ENCODE measurements around the gene DCLK1. TPM values are rescaled to one million over a fixed set of nuclear protein-coding genes. Genes with fewer than 3 reads are reported as not detected.

The DCLK1 gene
- total and polyA plus RNA-seq, 10 of the 15 experiments (the other 5 are each of a cell fraction or from before 2014, with no cell fraction given), result not detected

DNA sequence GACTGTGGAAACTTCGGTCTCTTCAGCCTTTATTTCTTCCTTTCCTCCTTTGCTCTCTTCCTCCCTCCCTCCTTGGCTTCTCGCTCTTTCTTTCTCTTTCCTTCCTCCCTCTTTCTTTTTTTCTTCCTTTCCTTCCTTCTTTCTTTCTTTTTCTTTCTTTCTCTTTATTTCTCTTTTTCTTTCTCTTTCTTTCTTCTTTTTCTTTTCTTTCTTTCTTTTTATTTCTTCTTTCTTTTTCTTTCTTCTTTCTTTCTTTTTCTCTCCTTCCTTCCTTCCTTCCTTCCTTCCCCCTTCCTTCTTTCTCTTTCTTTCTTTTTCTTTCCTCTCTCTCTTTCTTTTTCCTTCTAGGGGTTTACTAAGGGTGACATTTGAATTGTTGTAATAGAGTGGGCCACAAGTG, 364.5 kb downstream of the DCLK1 start:
- no peaks in the 10 kb centered on the region; the same call in 2 of the 3 replicates for H3K9me3 ChIP-seq (replicated peaks; ENCODE audit: control insufficient read depth, insufficient read depth, low read length)
- ChIA-PET RAD21 (ENCODE audit: unreplicated experiment) (no interaction called here), POLR2A (no interaction called here), SMC1A (ENCODE audit: uncharacterized antibody, unreplicated experiment) (no interaction called here), CTCF (no interaction called here)
- no peak for ATAC-seq
- intact Hi-C loops (cut with micrococcal nuclease; ENCODE audit: unreplicated experiment) (no loop called here), in situ Hi-C loops (cut with MboI) (no loop called here)
- H3K36me3 ChIP-seq (ENCODE audit: control insufficient read depth in 2 of 2, insufficient read depth in 2 of 2, low read length in 1 of 2), result no peaks in the 10 kb centered on the region
- H4K20me1 ChIP-seq (ENCODE audit: control insufficient read depth, insufficient read depth), result no peaks in the 10 kb centered on the region
- DNase-seq (ENCODE audit: low read depth, low spot score), result no peak
- BruUV-seq (replicated peaks), result no TSS peak
- no peaks in the 10 kb centered on the region for H3K79me2 ChIP-seq (ENCODE audit: control insufficient read depth, insufficient read depth, low read length)
- FAIRE-seq, result no peak
- H3K4me1 ChIP-seq (ENCODE audit: control insufficient read depth, insufficient read depth, low read length), result no peaks in the 10 kb centered on the region
- H3K4me3 ChIP-seq, result no peak overlapping the region
- H3K9ac ChIP-seq (ENCODE audit: control insufficient read depth, insufficient read depth, low read length), result no peak overlapping the region
- H3K4me2 ChIP-seq (ENCODE audit: control insufficient read depth, insufficient read depth), result no peak overlapping the region
- TF ChIP-seq NKRF (conservative IDR thresholded peaks at IDR 0.05) (no peak), NFIC (IDR thresholded peaks at IDR 0.05; ENCODE audit: low read depth, low read length) (no peak), MYC (IDR thresholded peaks at IDR 0.05; ENCODE audit: insufficient read depth, insufficient read length, insufficient replicate concordance, low read length, severe bottlenecking) (no peak), HDGF (IDR thresholded peaks at IDR 0.05) (no peak), EP300 (IDR thresholded peaks at IDR 0.05; ENCODE audit: borderline replicate concordance in 1 of 2, control insufficient read depth in 1 of 2, low read depth in 2 of 2, low read length in 2 of 2) (no peak), BHLHE40 (IDR thresholded peaks at IDR 0.05; ENCODE audit: borderline replicate concordance in 1 of 2, low read depth in 2 of 2, low read length in 1 of 2) (no peak), SIN3A (IDR thresholded peaks at IDR 0.05; ENCODE audit: low read depth, low read length) (no peak), PAX8 (IDR thresholded peaks at IDR 0.05) (no peak), SUPT20H (IDR thresholded peaks at IDR 0.05; ENCODE audit: borderline replicate concordance, control insufficient read depth, low read depth, low read length) (no peak), GABPA (IDR thresholded peaks at IDR 0.05; ENCODE audit: low read depth) (no peak), NR2C2 (IDR thresholded peaks at IDR 0.05; ENCODE audit: borderline replicate concordance, control insufficient read depth, insufficient read length, low read depth) (no peak), ZNF592 (IDR thresholded peaks at IDR 0.05) (no peak), BRCA1 (IDR thresholded peaks at IDR 0.05; ENCODE audit: low read depth, low read length) (no peak)
- H3K27ac ChIP-seq (ENCODE audit: control insufficient read depth, insufficient read depth), result no peak overlapping the region
- no peak overlapping the region for H2AFZ ChIP-seq (ENCODE audit: control insufficient read depth, low read depth, low read length)
- no peaks in the 10 kb centered on the region for H3K27me3 ChIP-seq (replicated peaks in 1 of 2; ENCODE audit: control insufficient read depth in 2 of 2, insufficient read depth in 2 of 2, low read length in 1 of 2)
- 2% methylated on average over 2 of the region's 2 CpGs for WGBS (ENCODE audit: insufficient coverage, insufficient replicate concordance, low lambda C conversion rate, missing lambda C conversion rate)
